GM21367 (cell line): Measurements from ENCODE around the gene SLC8B1.

Experiments used
- ATAC-seq: cut with Tn5 transposase; IDR thresholded peaks from one replicate; pipeline ENCODE4 v1.9.1; 2021; ENCODE audit not compliant: unreplicated experiment

The SLC8B1 gene

DNA sequence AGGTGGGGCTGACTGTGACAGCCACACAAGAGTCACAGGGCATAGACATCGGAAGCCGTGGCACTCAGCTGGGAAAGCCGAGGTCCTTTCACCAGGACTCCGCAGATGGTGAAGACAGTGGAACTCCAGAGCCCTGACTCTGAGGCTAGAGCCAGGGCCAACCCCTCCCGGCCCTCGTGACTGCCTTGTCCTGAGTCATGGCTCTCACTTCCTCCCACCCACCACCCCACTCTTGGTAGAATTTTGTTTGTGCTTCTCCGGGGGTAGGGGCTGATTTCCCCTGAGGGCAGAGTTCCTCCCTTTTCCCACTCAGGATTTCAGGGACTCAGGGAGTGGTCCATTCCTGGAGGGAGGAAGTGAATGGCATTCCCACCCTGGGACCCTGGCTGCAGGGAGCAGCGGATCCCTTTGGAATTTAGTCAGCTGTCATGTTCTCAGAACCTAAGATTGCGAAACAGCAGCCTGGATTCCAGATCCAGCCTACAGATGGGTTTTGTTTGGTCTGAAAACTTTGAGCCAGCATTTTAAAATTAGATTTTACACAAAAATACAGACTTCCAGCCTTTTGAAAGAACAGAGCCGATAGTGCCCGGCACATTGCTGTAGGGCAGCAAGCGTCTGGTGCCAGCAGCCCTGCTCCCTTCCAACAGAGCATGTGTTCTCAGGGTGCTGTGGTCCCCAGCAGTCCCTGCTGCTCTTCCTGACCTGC is 62.9 kb downstream of the SLC8B1 start:
- no peak for ATAC-seq

DNA sequence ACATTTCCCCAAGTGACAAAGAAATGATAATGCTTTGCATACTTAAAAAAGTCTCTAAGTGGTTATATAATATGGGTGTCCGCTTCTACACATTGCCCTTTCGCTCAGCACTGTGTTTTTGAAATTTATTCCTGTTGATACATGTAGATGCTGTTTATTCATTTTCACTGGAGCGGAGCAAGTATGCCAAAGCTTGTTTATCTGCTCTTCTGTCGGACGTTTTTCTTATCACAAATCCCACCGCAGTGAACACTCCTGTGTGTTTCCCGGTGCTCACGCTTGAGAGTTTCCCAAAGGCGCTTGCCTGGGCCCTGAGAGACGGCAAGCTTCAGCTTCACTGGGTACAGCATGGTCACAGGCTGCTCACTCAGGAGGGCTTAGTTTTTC is 63.5 kb downstream of the SLC8B1 start:
- no peak for ATAC-seq

DNA sequence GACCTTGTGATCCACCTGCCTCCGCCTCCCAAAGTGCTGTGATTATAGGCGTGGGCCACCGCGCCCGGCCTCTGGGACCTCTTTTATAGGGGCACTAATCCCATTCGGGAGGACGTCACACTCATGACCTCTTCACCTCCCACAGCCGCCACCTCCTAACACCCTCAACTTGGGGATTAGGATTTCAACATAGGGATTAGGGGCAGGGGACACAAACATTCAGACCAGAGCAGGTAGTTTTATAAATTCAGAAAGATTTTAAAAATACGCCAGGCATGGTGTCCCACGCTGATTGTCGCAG is 64.2 kb downstream of the SLC8B1 start:
- ATAC-seq, result no peak

DNA sequence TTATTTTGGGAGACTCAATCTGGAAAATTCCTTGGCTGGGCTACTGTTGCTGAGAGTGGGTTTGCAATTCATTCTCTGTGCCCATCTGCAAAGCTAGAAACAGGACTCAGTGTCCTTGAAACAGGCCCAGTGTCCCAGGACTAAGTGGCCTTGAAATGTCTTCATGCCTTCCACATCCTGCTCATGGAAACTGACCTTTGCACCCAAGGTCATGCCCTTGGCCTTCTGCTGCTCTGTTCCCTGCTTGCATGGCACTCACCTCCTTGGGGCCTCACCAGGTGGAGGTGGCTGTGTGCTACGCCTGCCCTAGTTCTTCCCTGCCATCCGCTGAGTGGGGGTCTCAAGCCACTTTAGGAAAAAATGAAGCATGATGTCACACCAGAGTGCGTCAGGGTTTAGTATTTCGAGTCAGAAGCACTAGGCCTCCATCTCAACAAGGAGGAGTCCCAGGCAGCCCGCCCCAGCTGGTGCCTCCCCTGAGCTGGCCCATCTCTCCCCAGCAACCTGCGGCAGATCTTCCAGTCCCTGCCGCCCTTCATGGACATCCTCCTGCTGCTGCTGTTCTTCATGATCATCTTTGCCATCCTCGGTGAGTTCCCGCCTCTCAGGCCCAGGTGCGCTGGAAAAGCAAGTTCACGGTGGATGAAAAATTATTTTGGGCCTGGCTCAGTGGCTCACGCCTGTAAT is 65.5 kb downstream of the SLC8B1 start:
- ATAC-seq, result no peak

DNA sequence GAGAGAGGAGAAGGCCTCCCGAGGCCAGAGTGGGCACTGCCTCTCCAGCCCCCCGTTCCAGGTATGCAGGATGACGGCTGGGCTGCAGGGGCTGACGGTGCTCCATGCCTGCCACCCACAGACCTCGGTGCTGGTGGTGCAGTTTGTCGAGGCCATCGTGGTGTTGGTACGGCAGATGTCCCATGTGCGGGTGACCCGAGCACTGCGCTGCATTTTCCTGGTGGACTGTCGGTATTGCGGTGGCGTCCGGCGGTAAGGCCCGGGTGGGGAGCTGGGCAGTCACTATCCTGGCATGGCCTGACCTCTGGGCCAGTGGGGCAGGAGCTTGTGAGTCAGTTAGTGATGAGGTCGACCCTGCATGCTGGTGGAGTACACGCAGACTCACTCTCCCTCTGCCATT is 66.3 kb downstream of the SLC8B1 start:
- ATAC-seq, result no peak

DNA sequence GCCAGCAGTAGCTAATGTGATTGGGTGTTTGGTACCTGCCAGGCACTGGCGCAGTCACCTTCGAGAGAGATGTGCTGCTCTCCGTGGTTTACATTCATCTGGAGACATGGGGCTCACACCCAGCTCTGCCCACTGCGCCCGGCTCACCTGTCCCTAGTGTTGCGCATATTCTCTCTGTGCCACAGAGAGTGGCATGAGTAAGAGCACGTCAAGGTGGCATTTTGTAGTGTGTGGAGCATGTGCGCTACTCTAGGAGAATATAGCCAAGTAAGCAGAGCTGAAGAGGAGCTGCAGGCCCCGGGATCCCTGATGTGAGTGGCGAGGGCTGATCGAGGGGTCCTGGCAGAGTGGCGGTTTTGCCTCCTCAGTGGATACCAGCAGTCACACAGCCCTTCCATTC is 66.8 kb downstream of the SLC8B1 start:
- no peak for ATAC-seq

- no peak for ATAC-seq
Measured at GRCh38 chr12:113267621-113268020, 67.3 kb downstream of the SLC8B1 start.

DNA sequence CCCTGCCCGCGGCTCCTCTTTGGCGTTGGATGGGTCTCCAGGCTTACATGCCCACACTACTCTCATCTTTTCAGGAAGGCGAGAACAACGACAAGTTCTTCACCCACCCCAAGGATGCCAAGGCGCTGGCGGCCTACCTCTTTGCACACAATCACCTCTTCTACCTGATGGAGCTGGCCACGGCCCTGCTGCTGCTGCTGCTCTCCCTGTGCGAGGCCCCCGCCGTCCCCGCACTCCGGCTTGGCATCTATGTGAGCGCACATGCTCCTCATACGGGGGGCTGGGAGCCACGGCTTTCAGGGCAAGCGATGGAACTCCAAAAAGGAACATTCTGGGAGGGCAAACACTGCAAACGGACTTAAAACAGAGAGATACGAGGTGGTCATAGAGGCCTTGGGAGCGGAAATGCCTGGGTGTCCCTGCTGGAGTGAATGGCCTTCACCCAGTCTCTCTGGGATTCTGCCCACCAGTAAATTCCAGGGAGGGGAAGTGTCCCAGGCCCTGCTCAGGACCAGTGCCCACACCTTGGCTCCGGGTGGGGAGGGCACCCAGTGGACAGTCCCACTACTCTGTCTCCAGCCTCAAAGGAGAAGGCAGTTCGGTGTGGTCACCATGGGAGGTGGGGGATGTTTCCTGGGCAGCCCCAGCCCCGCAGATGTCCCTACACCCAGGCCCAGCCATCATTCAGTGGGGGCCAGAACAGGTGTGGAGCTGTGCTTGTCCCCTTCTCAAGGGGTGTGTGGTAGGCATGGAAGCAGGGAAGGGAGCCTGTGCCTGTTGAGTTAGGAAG is 68.6 kb downstream of the SLC8B1 start:
- ATAC-seq, result no peak

GRCh38 chr12:113263431-113263963 is 71.4 kb downstream of the SLC8B1 start:
- ATAC-seq, result no peak

DNA sequence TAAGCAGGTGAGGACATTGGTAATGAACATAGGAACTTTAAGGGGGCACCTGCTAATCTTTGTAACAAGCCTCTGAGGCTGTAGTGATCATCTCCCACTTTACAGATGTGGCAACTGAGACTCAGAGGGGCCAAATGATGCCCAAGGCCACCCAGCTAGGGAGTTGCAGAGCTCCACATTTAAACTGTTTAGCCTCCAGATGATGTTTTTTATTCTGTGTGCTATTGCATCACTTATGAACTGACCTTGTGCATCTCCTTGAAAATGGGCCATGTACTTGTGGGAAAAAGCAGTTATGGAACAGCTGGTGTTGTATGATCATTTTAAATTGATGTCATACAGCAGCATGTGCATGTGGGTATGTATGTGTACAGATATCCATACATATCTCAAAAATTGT is 72.2 kb downstream of the SLC8B1 start:
- no peak for ATAC-seq

DNA sequence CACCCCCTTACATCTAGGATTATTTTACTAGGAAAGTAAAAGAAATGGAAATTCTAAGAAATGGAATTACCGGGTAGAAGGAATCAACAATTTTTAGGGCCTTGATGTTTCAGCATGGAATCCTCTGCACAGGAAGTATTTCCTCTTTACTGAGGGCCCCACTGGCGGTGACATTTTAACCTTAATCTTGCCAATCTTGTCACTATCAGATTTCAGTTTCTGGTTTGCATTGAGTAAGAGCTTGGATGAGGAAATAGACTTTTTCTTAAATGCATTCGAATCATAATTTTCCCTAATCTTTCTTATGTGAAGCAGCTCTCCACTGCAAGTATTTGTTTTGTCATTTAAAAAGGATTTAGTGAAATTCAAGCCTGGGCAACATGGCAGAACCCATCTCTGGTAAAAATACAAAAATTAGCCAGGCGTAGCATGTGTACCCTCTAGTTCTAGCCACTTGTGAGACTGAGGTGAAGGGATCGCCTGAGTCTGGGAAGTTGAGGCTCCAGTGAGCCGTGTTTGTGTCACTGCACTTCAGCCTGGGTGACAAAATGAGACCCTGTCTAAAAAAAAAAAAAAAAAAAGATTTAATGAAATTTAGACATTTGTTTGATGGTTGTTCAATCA is 73.0 kb downstream of the SLC8B1 start:
- ATAC-seq, result no peak

DNA sequence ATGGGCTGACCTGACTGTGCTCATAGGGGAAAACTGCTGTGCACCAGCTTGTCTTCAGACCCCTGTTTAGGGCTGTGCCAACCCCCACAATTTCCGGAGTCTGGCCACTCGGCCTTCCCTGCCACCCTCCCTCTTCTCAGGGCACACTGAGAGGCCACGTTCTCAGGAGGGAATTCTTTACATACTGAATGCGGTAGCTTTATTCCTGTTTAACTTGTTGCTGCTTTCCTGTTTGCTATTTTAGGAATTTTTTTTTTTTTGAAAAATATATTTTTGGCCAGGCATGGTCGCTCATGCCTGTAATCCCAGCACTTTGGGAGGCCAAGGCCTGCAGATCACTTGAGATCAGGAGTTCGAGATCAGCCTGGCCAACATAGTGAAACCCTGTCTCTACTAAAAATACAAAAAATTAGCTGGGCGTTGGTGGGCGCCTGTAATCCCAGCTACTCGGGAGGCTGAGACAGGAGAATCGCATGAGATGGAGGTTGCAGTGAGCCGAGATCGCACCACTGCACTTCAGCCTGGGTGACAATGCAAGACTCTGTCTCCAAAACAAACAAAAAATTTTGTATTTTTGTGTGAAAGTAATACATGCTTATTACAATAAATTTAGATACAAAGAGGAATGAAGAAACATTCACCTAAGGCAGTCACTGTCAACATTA is 74.1 kb downstream of the SLC8B1 start:
- no peak for ATAC-seq

- ATAC-seq, result no peak
Measured at GRCh38 chr12:113260127-113260526, 74.8 kb downstream of the SLC8B1 start.

DNA sequence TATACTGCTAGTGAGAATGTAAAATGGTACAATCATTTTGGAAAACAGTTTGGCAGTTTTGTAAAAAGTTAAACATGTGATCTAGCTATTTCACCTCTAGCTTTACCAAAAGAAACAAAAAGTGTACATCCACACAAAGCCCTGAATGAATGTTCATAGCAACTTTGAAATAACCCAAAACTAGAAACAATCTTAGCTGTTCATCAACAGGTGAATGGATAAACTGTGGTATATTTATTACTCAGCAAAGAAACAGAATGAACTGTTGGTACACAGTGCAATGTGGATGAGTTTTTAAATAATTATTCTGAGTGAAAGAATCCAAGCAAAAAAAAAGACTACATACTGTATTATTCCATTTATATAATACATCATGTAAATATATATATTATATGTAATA is 77.3 kb downstream of the SLC8B1 start:
- ATAC-seq, result no peak

GRCh38 chr12:113254298-113254697 is 80.6 kb downstream of the SLC8B1 start:
- no peak for ATAC-seq

- ATAC-seq, result no peak
Measured at GRCh38 chr12:113253532-113254285, 81.2 kb downstream of the SLC8B1 start.

- no peak for ATAC-seq
Measured at GRCh38 chr12:113252494-113252893, 82.4 kb downstream of the SLC8B1 start.

DNA sequence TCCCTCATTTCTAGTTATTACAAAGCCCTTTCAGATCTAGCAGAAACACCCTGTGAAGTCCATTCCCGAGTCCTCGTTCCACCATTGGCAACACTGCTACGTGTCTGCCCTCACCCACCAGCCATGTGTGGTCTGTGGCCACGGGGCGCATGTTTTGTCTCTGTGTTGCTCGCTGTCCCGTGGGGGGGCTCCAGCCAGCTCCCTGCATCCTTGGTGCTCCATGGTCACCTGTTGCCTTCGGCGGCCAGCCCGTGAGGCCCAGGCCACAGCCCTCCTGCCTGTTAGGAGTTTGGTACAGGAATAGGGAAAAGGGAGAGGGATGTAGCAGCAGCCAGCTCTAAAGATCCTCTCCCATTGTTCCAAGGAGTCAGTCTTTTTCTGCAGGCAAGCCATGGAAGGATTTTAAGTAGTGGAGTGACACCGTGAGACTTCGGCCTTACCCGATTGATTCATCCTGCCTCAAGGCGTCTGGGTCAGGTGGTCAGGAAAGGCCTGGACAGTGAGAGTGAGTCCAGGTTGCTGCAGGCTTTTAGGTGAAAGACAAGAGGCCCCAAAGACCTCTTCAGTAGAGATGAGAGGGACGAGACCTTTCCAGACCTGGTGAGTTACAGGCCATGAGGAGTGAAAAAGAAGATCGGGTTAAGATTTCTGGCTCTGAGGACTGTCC is 83.4 kb downstream of the SLC8B1 start:
- ATAC-seq, result no peak

- ATAC-seq, result no peak
Measured at GRCh38 chr12:113250045-113250444, 84.9 kb downstream of the SLC8B1 start.

DNA sequence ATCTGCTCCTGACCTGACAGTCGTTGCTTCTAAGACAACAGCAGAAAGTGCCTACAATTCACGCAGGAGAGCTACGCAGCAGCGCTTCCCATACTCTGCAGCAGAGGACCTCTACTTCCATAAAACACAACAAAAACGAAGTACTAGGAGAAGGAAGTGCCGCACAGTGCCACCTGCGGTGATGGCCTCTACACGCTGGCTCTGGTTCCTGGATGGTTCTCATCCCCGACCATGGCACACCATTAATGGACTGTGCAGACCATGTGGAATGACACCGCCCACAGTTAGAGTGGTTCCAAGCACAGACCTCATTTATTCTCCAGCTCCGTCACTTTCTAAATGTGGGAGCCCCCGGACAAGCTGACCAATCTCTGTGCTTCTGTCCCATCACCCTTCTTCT is 85.4 kb downstream of the SLC8B1 start:
- ATAC-seq, result no peak
